T-helper 2 cell treated with Interferon-gamma antibody and Interleukin-4, amounts not matched to agents 100 ng/mL and 5 ng/mL, for 36 hours (primary cell): ENCODE data around the gene KISS1. TPM values are rescaled to one million over a fixed set of nuclear protein-coding genes. Genes with fewer than 3 reads are reported as not detected.

ENCODE experiments used
- intact Hi-C: fragments of 100-400 bp; cut with micrococcal nuclease; formaldehyde crosslinking; loops from one replicate; pipeline ENCODE4 v1.15.1; 2023
- total RNA-seq: library from RNA; stranded (reverse); gene quantifications from 2 replicates; pipeline ENCODE4 v1.2.3, GENCODE V29; 2022

KISS1 gene
- total RNA-seq, 1 donor from 2014 or later, result not detected

GRCh38 chr1:204192589-204193352 is 3.5 kb downstream of the KISS1 start:
- intact Hi-C loops, result no loop called here

GRCh38 chr1:204192046-204192445 is 4.2 kb downstream of the KISS1 start:
- intact Hi-C loops, result no loop called here

- intact Hi-C loops, result no loop called here
Measured at GRCh38 chr1:204191456-204191855, 4.8 kb downstream of the KISS1 start.

- intact Hi-C loops, result no loop called here
Measured at GRCh38 chr1:204190212-204191211, 5.8 kb downstream of the KISS1 start.

DNA sequence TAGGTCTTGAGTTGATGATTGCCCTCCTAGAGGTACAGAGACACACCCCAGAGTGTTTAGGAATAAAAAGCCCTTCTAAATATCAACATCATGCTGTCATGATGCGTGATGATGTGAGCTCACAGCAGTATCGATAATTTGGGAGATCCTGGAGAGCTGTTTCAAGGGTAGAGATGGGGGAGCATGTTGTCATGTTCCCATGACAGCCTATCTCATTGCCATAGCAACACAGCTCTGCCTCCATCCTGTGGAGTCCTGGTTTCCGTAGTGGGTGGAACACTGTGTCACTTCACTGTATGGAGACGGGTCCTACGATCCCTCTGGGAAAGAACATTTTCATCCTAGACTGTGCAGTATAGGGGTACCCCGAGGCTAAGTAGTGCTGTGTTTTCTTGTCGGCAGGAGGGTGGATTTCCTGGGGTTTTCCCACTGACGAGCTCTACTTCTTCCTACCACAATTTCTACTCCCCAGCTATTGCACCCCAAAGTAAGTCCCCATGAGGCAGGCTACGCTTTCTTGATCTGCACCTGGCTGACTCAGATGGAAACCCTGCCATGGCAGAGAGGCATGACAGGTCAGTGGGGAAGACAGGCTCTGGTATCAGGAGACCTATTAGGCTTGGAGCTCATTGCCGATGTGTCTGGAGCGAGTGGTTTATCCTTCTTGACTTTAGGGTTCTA is 7.2 kb downstream of the KISS1 start:
- intact Hi-C loops, result no loop called here

DNA sequence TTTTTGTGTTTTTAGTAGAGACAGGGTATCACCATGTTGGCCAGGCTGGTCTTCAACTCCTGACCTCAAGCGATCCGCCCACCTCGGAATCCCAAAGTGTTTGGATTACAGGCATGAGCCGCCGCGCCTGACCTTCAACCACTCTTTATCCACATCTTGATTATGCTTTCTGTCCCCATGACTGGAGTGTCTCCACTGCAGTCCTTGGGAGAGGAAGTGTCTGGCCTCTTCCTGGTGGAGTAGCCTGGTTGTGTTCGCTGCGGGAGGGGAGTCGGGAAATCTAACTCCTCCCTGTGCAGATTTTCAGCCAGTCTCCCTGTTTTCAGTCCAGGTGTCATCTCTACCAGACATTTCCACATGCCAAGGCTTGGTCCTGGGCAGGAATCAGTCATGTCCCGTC is 9.7 kb downstream of the KISS1 start:
- intact Hi-C loops, result no loop called here

DNA sequence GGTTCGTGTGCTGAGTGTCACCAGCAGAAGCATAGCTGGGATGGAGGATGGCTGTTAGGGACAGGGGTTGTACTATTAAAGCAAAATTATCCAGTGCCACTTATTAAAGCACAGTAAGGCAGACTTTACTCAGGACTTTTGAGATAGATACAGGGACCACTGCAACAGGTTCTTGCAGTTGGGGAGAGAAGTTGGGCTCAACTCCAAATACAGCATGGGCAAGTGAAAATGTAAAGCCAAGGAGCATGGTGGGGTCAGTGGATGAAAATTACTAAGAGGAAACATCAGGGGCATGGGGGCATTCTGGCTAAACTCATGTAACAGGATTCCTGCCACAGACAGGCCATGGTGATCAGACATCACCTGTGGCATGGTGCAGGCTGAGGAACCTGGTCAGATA is 15.2 kb downstream of the KISS1 start:
- intact Hi-C loops, result no loop called here

DNA sequence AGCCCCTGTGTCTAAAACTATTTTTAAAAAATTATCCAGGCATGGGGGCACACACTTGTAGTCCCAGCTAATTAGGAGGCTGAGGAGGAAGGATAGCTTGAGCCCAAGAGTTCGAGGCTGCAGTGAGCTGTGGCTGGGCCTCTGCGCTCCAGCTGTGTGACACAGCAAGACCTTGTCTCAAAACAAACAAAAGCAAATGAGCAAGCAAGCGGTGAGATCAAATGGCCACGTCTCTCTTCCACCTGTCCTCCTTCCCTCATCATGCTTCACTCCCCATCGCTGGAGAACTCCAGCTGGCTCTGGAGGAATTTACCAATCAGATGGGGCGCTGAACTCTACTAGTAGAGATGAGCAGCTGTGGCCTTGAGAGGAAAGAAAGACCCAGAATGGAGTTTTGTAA is 16.2 kb downstream of the KISS1 start:
- intact Hi-C loops, result no loop called here

DNA sequence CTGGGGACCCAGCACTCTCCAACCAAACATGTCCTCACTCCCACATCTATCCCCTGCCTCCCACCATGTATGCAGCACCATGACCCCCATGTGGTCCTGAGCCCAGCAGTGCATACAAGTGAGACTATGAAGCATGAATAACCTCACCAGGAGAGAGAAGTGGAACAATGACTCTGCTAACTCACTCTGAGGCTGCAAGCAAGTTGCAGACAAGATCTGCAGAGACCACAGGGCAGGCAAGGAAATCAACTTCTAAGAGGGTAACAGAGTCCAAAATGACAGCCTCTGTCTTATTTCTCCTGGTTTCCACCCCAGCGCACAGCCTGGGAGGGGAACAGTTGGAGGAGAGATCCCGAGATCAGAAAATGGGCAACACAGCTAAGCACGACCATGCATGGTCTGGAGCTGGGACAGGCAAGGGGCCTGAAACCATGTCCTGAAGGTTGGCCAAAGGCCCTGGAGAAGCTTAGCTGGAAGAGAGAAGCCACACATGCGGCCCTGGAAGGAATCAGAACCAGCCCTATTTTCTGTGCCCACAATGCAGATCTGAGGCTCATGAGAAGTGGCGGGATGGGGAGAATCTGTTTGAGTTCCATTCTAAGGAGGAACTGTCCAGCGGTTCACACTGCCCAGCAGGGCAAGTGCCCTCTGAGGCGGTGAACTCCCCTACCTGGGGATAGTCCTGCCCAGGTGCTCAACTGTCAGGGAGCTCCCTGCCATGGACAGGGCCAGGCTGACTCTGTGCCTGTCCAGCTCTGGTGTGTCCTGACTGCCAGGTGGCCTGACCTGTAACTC is 17.6 kb downstream of the KISS1 start:
- intact Hi-C loops, result no loop called here

GRCh38 chr1:204177133-204177532 is 19.2 kb downstream of the KISS1 start:
- intact Hi-C loops, result no loop called here

DNA sequence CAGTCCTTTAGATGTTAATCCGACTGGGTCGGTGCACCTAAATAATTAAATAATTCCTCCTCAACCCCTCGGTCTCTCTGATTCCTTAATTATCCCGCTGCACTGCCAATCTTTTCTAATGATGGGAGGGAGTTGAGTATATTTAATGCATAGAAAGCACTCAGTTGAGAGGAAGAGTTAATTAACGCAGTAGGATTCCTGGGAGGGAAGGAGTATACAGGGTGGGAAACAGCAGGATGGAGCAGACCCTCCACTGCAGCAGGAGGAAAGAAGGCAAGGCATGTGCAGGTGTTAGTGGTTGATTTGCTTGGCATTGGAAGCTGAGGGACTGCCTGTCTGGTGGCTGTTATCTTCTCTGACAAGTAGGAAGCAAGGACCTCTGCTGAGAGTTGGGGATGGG is 20.2 kb downstream of the KISS1 start:
- intact Hi-C loops, result no loop called here

GRCh38 chr1:204174958-204175357 is 21.3 kb downstream of the KISS1 start:
- intact Hi-C loops, result no loop called here

GRCh38 chr1:204172404-204173029 is 23.8 kb downstream of the KISS1 start:
- intact Hi-C loops, result no loop called here

GRCh38 chr1:204171751-204172178 is 24.5 kb downstream of the KISS1 start:
- intact Hi-C loops, result no loop called here

DNA sequence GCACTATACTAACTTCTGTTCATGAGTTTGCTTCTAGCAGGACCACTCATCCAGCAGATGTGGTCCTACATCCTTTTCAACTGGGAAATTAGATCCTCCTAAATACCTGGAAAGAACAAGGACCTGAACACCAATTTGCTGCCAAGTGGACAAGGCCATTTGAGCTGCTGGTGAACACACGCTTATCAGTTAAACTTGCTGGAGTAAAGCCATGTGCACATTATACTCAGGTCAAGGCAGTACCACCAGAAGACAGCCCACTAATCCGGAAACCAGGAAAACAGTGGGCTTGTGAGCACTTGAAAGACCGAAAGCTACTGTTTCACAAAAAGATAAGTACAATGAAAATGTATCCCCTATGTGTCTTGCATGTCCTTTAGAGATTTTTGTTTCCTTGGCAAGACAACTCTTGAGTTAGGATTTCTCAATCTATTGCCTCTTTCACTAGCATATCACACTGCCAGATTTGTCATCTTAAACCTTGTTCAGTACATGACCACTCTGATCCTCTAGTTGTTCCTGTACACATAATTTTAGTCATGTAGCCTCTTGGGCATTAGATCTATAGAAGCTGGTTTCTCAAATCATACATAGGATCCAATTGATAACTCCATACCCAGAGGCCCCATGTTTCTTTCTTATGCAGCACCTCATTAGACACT is 25.7 kb downstream of the KISS1 start:
- intact Hi-C loops, result no loop called here

DNA sequence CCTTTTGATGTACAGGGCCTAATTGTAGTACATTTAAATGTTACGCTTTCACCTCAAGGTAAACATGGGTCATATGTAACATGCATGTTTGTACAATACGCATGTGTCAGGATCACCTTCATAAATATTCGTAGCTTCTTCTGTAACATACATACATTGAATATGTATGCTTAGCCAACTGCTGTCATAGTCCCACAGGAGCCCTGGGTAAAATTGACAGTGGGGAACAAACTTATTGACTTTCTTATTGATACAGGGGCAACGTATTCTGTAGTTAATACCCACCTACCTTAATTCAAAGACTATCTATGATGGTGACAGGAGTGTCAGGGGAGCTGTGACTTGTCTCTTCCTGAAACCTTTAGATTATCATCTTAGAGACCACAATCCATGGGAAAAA is 26.4 kb downstream of the KISS1 start:
- intact Hi-C loops, result no loop called here

DNA sequence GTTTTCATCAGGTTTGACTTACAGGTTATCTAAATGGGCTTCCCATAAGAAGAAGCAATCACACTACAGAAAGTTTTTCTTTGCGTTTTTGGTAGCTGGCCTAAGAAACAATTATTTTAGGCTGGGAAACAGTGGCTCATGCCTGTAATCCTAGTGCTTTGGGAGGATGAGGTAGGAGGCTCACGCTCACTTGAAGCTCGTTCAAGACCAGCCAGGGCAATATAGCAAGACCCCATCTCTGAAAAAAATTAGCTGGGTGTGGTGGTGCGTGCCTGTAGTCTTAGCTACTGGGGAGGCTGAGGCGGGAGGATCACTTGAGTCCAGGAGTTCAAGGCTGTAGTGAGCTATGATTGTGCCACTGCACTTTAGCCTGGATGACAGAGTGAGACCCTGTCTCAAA is 28.6 kb downstream of the KISS1 start:
- intact Hi-C loops, result no loop called here

DNA sequence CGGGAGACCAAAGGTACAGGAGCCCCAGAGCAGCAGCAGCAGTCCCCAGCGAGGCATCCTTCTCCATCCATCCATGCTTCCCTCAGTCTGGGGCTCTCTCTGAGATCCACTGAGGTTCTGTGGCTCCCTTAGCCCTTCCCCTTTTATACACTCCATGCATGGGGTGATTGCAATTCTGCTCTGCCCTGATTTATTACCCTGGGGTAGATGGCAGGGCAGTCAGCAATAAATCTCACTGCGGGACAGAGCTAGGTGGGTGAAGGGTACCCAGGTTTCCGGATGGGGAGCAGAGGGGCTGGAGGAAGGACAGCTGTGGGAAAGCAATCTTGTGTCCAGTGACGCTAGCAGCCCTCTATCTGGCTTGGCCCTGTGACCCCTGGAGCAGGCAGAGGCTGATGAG is 30.1 kb downstream of the KISS1 start, which contains the start of gene REN:
REN (minus strand) TSS at position 119 of the 400 bp plus-strand sequence; CDS start at position 75, 44 bp downstream.
- intact Hi-C loops, result no loop called here

DNA sequence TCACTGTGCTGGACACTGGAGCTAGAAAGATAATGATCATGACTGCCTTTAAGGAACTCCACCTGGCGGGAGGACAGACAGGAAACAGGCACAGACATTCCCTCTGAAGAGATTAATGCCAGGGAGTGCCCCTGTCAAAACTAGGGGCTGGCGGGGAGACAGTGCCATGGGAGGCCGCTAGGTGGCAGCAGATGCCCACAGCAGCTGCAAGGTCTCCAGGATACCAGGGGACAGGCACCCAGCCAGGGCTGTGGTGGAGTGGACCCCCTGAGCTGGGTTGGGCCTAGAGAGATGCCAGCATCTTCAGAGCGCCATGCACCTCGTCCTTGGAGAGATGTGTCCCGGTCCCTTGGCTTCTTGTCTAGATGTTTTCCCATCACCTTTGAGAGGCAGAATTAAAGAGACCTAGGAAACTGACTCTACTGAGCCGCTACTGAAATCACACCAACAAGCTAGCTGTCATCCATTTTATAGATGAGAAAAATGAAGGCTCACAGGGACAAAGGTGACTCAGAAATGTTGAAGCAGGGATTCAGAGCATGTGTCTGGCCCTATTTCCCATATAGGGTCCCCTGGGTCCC is 33.7 kb downstream of the KISS1 start:
- intact Hi-C loops, result loop anchor here (1.0 to 2.0 kb wide), 4 partner anchors 45 to 341 kb away; no protein-coding TSS in a partner anchor
